GM21786 (cell line): ENCODE results near the gene ATF4.

Experiments
- ATAC-seq: cut with Tn5 transposase; IDR thresholded peaks from one replicate; pipeline ENCODE4 v1.9.1; 2021; ENCODE audit not compliant: unreplicated experiment

The ATF4 gene

GRCh38 chr22:39556970-39557841, 36.8 kb downstream of the ATF4 start:
- ATAC-seq = no peak

DNA sequence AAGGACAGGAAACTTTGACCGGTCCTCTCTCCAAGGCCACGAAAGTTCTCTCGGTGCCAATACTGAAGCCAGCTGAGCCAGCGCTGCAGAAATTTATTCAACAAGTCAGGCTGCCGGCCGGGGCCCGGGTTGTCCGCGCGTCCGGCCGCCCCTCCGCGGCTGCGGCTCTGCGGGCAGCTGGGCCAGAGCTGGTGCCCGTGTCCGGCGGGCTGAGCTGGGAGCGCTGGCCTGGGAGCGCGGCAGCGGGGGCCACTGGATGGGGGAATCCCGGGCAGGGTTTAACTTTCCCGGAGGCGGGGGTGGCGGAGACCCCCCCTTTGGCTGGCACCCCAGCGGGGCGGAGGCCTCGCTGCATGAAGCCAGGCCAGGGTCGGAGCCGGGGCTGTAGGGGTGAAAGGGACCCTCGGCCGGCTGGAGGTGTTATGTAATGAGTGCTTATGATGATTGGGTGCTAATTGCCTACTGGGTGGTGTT, 37.9 kb downstream of the ATF4 start:
- ATAC-seq = no peak

GRCh38 chr22:39558950-39559349, 38.6 kb downstream of the ATF4 start:
- no peak for ATAC-seq

DNA sequence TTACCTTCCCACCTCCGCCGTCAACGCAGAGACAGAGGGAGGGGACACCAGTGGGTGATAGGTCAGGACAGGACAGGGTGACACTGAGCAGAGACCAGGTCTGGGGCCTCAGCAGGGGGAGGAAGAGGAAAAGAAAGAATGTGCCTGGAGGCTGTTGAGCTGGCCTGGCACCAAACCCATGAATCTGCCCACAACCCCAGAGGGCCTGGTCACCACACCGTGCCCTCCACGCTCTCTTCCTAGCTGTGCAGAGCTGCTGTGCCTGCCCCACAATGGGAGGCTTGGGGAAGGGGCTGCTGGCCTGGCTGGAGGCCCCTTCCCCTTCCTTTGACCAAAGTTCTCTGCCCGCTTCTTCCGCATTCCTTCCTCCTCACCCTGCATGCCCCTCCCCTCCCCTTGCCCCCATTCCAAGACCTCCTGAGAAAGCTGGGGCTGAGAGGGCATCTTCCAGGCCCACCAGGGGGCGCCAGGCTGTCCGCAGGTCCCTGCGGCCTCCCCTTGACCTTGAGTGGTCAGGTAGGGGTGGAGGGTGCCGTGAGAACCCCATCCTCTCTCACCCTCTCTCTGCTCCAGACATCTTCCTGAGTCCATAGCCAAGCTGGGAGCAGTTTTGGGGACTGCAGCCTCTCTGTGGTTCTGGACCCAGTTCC, 39.2 kb downstream of the ATF4 start:
- no peak for ATAC-seq

DNA sequence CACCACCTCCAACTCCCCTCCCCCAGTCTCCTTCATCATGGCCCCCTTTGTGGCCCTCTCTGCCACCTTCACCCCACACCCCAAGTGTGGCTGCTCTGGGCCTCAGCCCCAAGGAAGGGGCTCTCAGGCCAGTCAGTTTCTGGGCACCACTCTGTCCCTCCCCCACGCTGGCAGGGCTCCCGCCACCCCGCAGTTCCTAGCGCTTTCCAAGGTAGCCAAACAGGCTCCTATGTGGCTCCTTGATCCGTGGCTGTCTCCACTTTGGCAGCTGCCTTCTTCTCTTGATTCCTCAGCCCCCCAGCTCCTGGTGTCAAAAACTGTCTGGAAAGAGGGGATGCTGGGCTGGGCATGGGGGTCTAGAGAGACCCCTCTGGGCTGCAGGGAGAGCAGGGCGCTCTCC, 39.8 kb downstream of the ATF4 start:
- ATAC-seq = no peak

- ATAC-seq = no peak
Measured at GRCh38 chr22:39562839-39563489, 42.6 kb downstream of the ATF4 start.

DNA sequence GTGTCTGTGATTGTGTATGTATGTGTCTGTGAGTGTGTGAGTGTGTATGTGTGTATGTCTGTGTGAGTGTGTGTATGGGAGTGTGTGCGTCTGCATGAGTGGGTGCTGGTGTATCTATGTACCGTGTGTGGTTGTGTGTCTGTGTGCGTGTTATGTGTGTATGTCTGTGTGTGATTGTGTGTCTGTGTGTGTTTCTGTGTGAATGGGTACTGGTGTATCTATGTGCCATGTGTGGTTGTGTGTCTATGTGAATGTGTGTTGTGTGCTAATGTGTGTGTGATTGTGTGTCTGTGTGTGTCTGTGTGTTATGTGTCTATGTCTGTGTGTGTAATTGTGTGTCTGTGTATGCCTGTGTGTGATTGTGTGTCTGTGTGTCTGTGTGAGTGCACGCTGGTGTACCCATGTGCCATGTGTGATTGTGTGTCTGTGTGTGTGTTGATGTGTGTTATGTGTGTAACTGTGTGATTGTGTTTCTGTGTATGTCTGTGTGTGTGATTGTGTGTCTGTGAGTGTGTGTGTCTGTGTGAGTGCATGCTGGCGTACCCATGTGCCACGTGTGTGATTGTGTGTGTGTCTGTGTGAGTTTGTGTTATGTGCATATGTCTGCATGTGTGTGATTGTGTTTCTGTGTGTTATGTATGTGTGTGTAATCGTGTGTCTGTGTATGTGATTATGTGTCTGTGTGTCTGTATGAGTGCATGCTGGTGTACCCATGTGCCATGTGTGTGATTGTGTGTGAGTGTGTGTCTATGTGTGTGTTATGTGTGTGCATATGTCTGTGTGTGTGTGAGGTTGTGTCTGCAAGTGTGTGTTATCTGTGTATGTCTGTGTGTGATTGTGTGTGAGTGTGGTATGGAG, 43.4 kb downstream of the ATF4 start:
- no peak for ATAC-seq

GRCh38 chr22:39565414-39565944, 45.1 kb downstream of the ATF4 start:
- ATAC-seq = no peak

DNA sequence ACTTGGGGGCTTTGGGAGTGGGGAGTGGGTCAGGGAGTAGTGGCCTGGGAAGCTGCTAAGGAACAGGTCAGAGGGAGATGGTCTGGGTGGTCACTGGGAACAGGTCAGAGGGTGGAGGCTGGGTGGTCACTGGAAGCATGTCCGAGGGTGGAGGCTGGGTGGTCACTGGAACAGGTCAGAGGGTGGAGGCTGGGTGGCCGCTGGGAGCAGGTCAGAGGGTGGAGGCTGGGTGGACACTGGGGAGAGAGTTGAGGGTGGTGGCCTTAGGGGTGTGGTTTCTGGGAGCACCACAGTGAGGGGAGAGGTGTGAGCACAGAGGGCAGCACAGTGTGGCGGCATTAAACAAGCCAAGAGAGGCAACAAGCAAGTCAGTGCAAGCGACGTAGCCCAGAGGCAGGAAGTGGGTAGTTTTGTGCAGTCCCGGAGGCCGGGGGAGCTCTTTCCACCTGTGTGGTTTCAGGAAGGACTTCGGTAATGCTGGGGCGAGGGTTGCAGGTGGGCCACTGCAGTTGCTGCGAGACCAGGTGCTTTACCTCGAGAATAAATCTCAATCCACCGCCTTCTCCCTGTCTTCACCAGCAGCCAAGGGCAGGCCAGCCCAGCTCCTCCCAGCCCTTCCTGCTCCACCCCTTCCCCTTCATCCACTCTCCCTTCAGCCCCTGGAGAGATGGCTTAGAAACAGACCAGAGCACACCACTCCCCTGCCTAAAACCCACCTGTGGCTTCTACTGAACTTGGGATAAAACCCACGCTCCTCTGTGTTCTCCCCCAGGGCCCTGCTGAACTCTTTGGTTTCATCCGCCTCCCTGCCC, 47.0 kb downstream of the ATF4 start:
- ATAC-seq = no peak

GRCh38 chr22:39568278-39568981, 48.1 kb downstream of the ATF4 start:
- ATAC-seq = no peak

GRCh38 chr22:39569066-39569465, 48.7 kb downstream of the ATF4 start:
- ATAC-seq = no peak

DNA sequence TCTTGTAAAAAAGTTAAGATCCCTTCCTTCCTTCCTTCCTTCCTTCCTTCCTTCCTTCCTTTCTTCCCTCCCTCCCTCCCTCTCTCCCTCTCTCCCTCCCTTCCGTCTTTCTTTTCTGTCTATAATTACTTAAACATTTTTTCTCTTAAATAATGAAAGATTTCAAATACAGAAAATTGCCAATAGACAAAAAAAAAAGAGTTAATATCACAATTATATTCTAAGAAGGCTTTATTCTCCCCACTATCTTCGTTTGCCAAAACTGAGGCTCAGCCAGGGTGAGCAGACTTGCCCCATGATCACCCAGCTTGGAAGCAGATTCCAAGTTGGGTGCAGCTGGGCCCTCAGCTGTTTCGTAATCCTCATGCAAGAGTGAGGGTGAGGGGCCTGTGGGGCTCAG, 49.9 kb downstream of the ATF4 start:
- ATAC-seq = no peak

- no peak for ATAC-seq
Measured at GRCh38 chr22:39570665-39571064, 50.3 kb downstream of the ATF4 start, which contains the start of gene CACNA1I. Gene CACNA1I (plus strand): TSS chr22:39570753. CDS start chr22:39570753, 0 bp downstream.

GRCh38 chr22:39571538-39571937, 51.2 kb downstream of the ATF4 start:
- no peak for ATAC-seq
